HFFc6 (cell line): ENCODE results near the gene SUSD3. TPM values are rescaled to one million over a fixed set of nuclear protein-coding genes. Genes with fewer than 3 reads are reported as not detected.

ENCODE experiments used
- DNase-seq: peaks from one replicate; pipeline ENCODE4 v3.0.0-alpha.2; 2018
- H3K27ac Mint-ChIP-seq: 2 replicates; pipeline ENCODE4 v1.8.0; 2020; ENCODE audit warnings: mild to moderate bottlenecking, mixed read lengths
- H3K27me3 Mint-ChIP-seq: 2 replicates; pipeline ENCODE4 v1.8.0; 2021; ENCODE audit warnings: mild to moderate bottlenecking, moderate library complexity, mixed read lengths; ENCODE audit not compliant: insufficient read depth
- H3K36me3 Mint-ChIP-seq: 2 replicates; pipeline ENCODE4 v1.8.0; 2021; ENCODE audit warnings: low read depth, mixed read lengths
- H3K4me1 Mint-ChIP-seq: 2 replicates; pipeline ENCODE4 v1.8.0; 2020; ENCODE audit warnings: low read depth, mixed read lengths
- H3K4me3 Mint-ChIP-seq: 2 replicates; pipeline ENCODE4 v1.8.0; 2020; ENCODE audit warnings: mild to moderate bottlenecking, moderate library complexity, mixed read lengths
- H3K9me3 Mint-ChIP-seq: 2 replicates; pipeline ENCODE4 v1.8.0; 2020; ENCODE audit warnings: mild to moderate bottlenecking, mixed read lengths
- total RNA-seq, 6 experiments: library from RNA; stranded (reverse); fragmentation: NEBNext Ultra II Directional; extraction: Animal tissue kit (Norgen Biotek cat#: 25700); gene quantifications; 2 replicates in 1 of 6; 3 replicates in 5 of 6; pipeline ENCODE4 v1.2.3, GENCODE V29; 2021
- TF ChIP-seq, protein P1 (sequence below): fragments of 200-600 bp; sonication (generic); IDR thresholded peaks from 2 replicates; pipeline ENCODE4 v1.5.0; 2021; ENCODE audit warnings: antibody characterized with exemption, mild to moderate bottlenecking

SUSD3 gene
- total RNA-seq, 6 experiments from 2014 or later = 0.28 to 0.76 TPM; not detected in 4

DNA sequence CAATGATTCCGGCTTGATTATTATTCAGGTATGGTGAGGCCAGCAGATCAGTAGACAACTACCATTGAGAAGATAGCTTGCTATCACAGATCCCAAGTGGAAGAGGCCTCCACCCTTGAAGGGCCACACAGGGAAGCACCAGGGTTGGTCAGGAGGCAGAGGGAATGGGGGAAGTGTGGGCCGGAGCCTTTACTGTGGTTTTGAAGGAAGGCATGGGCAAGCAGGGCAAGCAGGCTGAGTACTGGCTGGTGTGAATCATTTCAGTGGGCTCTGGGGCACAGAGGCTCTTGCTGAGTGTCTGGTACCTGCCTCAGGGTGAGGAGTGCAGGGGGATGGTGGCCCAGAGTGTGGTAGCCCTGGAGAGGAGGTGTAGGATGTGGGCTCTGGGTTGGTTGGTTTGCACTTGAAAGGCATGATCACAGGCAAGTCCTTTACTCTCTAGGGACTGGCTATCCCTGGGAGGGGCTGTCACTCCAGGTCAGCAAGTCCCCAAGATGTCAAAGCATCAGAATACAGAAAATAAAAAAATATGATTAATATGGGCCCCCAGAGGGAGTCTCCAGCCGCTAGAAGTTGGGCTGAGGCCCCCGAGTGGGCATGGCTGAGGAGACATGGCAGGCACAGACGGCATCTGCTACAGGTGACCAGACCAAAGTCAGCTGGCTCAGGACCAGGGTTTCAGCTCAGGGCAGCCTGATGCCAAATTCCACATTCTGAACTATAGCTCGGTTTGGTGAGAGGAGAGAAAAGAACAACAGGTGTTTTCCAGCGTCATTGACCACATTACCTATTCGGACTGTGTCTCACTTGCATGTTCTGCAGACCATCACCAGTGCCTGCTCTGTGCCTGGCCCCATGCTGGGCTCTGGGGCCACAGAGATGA is 9.7 kb upstream of the SUSD3 start:
- TF ChIP-seq, protein P1, sequence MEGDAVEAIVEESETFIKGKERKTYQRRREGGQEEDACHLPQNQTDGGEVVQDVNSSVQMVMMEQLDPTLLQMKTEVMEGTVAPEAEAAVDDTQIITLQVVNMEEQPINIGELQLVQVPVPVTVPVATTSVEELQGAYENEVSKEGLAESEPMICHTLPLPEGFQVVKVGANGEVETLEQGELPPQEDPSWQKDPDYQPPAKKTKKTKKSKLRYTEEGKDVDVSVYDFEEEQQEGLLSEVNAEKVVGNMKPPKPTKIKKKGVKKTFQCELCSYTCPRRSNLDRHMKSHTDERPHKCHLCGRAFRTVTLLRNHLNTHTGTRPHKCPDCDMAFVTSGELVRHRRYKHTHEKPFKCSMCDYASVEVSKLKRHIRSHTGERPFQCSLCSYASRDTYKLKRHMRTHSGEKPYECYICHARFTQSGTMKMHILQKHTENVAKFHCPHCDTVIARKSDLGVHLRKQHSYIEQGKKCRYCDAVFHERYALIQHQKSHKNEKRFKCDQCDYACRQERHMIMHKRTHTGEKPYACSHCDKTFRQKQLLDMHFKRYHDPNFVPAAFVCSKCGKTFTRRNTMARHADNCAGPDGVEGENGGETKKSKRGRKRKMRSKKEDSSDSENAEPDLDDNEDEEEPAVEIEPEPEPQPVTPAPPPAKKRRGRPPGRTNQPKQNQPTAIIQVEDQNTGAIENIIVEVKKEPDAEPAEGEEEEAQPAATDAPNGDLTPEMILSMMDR = no peak
- Mint-ChIP-seq H3K9me3 (peaks cover 9% of the 10 kb centered on the region), H3K4me1 (no peaks in the 10 kb centered on the region), H3K27ac (no peak overlapping the region), H3K4me3 (no peak overlapping the region), H3K27me3 (peaks cover 12% of the 10 kb centered on the region), H3K36me3 (no peaks in the 10 kb centered on the region)
- no peak for DNase-seq

DNA sequence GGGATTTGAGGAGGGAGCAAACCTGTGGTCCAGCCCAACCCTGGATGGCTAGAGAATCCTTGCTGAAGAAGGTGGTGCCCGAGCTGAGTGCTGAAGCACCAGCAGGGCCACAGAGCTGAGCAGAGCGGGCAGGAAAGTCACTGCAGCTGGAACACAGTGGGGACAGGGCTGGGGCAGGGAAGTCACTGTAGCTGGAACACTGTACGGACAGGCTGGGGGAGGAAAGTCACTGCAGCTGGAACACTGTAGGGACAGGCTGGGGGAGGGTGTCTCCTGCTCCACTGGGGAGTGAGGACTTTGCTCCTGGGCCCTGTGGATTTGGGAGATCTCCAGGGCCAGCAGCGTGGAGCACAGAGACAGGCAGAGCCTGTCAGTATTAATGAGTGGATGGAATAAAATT is 9.0 kb upstream of the SUSD3 start:
- Mint-ChIP-seq H3K4me1 (no peaks in the 10 kb centered on the region), H3K36me3 (no peaks in the 10 kb centered on the region), H3K27ac (no peak overlapping the region), H3K9me3 (peaks cover 9% of the 10 kb centered on the region), H3K4me3 (no peak overlapping the region), H3K27me3 (peaks cover 17% of the 10 kb centered on the region)
- no peak for DNase-seq
- TF ChIP-seq, protein P1 = no peak

DNA sequence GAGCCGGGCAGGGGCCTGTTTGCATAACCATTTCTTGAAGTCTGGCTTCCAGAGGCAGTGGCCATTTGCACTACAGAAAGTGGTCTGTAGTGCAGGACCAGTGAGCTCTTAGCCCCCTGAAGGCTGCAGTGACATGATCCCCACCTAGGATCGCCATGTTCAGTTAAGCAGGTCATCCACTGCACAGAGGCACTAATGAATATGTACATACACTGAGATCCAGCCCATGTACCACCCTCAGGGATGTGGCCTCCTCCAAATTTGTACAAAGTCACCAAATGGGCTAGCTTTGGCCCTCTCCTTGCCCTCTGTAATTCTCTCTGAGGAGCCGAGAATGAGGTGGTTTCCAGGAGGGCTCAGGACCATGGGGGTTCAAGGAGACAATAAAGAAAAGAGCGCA is 8.3 kb upstream of the SUSD3 start:
- H3K36me3 Mint-ChIP-seq = no peaks in the 10 kb centered on the region
- H3K4me3 Mint-ChIP-seq = no peak overlapping the region
- peaks cover 5% of the 10 kb centered on the region; the same call in 1 of the 2 replicates for H3K9me3 Mint-ChIP-seq
- TF ChIP-seq, protein P1 = no peak
- no peak for DNase-seq
- H3K27ac Mint-ChIP-seq = no peak overlapping the region
- H3K27me3 Mint-ChIP-seq = peaks cover 17% of the 10 kb centered on the region
- no peaks in the 10 kb centered on the region for H3K4me1 Mint-ChIP-seq

DNA sequence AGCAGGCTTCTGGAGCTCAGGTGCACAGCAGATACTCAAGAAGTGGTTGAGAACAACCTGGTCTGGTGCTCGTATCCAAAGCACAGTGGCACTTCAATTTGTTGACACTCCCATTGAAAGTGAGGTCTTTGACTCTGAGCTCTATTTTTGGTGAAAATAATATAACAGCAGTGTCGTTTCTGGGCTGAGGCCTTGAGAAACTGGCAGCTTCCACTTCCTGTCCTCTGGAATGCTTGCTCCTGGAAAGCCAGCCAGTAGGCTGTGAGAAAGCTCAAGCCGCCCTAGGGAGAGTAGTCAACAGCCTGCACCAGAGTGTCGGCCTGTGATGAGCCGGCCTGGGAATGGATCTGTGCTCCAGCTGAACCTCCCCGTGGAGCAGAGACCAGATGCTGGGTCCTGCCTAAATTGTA is 6.8 kb upstream of the SUSD3 start:
- no peak overlapping the region for H3K4me3 Mint-ChIP-seq
- H3K36me3 Mint-ChIP-seq = no peaks in the 10 kb centered on the region
- no peaks in the 10 kb centered on the region for H3K4me1 Mint-ChIP-seq
- H3K9me3 Mint-ChIP-seq = no peaks in the 10 kb centered on the region
- H3K27ac Mint-ChIP-seq = no peak overlapping the region
- peak; percentile 11 for DNase-seq
- peaks cover 17% of the 10 kb centered on the region for H3K27me3 Mint-ChIP-seq
- TF ChIP-seq, protein P1 = no peak

DNA sequence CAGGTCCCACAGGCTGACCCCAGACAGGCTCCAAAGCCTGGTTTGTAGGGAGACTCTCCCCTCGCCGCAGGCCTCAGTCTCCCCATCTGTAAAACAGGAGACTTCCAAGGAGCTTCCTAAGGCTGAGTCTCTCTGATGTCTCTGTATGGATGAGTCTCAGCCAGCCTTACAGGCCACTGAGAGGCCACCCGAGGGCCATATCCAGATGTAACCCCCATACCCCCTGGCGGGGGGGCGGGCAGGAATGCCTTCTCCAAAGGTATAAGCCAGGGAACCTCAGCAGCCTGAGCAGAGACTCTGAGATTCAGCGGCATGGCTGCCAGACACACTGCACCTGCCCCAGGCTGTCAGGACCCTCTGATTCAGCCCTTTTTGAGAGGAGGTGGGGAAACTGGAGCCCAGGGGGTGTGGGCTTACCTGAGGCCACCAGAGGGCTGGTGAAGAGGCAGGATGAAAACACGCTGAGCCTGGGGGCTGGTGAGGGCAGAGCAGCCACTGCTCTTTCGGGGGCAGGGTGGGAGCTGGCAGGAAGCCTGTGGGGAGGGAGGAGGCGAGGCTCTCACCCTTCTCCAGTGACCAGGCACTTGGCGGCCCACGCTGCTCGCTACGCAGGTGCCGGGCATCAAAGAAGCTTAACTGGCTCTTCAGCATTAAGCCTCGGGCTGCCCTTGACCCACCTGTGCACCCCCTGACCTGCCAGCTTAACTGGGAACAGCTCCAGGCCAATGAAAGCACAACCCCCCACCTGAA is 5.5 kb upstream of the SUSD3 start:
- Mint-ChIP-seq H3K27me3 (peaks cover 17% of the 10 kb centered on the region), H3K4me3 (no peak overlapping the region), H3K9me3 (no peaks in the 10 kb centered on the region), H3K4me1 (no peaks in the 10 kb centered on the region), H3K27ac (no peak overlapping the region), H3K36me3 (no peaks in the 10 kb centered on the region)
- DNase-seq = no peak
- TF ChIP-seq, protein P1 = no peak
